Measurements from ENCODE around the gene MGME1.
"Not testable (repeated sequence)": the region's sequence is repeated elsewhere in the genome, so short reads cannot be mapped to it uniquely, and the experiment has no call there.

MGME1 gene

DNA sequence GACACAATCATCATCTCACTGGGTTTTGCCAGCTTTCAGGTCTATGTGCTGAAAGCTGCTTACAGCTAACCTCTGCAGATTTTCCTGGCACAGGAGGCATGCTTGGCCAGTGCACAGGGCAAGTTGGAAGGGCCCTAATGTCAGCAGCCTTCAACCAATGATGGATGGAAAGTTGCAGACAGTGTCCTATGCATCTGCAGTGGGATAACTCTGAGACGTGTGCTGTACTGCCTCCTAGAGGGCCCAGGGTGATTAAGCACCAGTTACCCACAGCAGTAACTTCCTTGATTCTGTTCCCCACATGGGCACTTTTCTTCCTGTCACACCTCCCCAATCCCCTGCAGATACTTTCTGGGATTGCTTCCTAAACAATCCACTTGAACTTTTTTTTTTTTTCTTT is 50.2 kb downstream of the MGME1 start:
- no peak for DNase-seq (ENCODE audit: low read depth, low spot score)

DNA sequence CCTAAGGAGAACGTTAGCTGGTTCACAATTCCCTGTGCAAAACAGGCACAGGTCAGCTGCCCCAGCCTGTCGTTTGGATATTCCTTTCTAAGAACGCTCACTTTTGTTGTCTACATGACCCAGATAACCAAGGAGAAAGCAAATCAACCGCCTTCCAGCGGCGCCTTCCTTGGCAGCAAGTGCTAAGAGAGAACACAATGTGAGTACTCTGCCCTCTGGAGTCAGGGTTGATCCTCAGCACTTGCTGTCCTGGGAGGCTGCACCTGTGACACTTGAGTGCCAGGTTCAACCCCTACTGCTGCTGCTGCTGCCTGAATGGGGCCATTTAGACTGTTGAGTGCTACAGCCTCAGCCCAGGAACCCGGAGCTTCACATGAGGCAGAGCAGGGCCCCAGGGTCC is 52.1 kb downstream of the MGME1 start:
- DNase-seq (ENCODE audit: low read depth, low spot score): no peak

- no peak for DNase-seq (ENCODE audit: low read depth, low spot score)
These were observed 55.8 kb downstream of the MGME1 start for GRCh38 chr20:18024606-18025127.

DNA sequence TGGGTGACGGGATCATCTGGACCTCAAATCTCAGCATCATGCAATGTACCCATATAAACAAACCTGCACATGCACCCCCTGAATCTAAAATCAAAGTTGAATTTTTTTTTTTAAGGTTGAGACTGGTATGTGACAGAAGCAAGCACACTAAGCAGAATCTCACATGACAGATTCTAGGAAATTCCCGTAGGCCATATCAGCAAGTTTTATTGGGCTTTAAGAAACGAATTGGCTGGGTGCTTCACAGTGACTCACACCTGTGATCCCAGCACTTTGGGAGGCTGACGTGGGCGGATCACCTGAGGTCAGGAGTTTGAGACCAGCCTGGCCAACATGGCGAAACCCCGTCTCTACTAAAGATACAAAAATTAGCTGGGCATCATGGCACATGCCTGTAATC is 58.2 kb downstream of the MGME1 start:
- not testable (repeated sequence) for DNase-seq (ENCODE audit: low read depth, low spot score)

GRCh38 chr20:18030020-18030419 is 61.2 kb downstream of the MGME1 start:
- no peak for DNase-seq (ENCODE audit: low read depth, low spot score)

DNA sequence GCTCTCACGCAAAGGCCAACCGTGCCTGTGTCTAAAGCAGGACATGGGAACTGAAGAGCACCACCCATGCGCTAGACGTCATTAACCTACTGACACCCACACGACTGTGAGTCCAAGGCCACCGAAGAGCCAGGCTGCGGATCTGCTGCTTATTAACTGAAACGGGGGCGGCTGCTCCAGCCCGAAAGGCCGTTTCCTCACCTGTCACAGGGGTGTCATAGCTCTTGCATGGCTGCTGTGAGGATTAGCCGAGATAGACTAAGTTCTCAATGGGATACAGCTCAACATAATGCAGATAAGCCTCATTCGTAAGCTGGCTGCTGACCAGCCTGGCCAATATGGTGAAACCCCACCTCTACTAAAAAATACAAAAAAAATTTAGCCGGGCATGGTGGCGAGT is 62.2 kb downstream of the MGME1 start:
- DNase-seq (ENCODE audit: low read depth, low spot score): no peak

DNA sequence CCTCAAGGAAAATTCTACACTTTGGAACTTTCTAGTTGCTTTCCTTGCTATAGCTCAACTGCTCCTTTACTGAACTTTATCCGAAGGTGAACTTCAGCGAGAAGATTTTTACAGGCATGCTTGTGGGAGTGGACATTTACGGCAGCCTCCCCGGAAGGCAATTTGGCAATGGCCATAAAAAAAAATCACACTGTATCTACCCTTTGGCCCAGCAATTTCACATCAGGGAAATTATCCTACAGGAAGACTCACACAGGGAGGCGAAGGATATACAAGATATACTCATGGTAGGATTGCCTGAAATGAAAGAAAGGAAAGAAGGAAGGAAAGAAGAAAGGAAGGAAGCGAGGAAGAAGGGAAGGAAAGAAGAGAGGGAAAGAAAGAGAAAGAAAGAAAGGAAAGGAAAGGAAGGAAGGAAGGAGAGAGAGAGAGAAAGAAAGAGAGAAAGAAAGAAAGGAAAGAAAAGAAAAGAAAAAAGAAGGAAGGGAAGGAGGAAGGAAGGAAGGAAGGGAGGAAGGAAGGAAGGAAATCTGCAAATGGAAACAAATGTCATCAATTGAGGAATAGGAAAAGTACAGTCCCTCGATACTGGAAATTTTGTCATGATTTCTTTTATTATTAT is 63.2 kb downstream of the MGME1 start:
- DNase-seq (ENCODE audit: low read depth, low spot score): no peak

DNA sequence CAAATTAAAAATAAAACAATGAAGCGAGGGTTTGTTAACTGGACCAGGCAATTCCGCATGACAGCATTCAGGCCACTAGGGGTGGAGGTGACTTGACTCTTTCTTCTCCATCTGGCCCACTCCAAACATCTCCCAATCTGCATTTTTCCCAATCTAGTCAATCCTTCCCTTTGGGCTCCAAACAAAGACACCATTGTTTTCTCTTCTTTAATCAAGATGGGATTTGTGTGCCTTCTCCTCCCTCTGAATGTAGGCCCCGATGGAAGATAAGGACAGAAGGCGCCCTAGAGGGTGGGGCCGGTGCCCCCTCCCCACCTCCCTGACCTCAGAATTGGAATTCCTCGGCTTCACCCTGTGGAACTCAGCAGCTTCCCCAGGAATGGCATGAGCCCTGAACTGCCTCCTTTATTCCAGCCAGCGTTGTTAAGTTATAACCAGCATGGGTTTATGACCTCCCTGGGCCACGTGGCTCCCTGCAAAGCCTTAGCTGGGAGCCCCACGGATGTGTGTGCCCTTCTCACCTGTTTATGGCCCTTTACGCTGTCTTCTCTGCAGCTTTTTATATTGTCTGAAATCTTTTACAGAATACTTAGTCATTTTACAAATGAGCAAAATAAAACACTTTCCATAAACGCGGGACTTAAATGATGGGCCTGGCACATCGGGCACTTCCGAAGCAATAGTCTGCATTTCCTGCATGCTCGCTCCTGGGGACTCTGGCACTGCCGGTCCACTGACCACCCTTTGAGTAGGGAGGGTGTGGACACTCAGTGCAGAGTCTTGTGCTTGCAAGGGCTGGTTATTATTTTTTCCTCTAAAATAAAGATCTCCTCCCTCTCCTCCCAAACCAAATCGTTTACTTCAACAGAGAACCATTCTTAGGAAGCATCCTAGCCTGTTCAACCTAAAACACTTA is 64.4 kb downstream of the MGME1 start:
- no peak for DNase-seq (ENCODE audit: low read depth, low spot score)

DNA sequence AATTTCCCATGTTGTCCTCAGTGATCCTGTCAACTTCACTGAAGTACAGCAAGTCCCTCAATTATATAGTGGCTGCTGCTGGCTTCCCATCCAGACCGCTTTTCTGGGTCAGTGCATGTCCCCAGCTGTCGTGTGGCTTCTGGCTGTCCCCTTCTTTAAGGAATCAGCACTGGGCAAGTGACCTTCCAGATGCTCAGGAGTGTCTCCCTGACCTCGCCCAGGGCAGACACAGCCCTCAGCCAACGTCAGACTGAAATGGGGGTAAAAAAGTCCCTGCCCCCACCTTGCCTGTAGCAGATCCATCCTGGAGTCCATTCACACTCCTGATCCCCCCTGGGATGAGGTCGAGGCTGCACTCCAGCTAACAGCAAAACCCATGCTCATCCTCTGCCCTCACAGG is 65.2 kb downstream of the MGME1 start:
- no peak for DNase-seq (ENCODE audit: low read depth, low spot score)

DNA sequence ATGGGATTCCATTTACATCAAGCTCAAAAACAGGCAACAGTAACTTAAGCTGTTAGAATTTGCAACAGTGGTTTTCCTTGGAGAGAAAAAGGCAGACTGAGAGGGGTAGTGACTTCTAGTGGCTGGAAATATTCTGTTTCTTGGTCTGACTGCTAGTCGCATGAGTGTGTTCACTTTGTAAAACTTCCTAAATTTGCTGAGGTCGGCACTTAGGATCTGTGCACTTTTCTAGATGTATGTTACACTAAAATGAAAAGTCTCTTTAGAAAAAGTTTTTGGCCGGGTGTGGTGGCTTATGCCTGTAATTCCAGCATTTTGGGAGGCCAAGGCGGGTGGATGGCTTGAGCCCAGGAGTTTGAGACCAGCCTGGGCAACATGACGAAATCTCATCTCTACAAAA is 70.2 kb downstream of the MGME1 start:
- no peak for DNase-seq (ENCODE audit: low read depth, low spot score)

Measured in astrocyte of the hippocampus (primary cell).